ENCODE data around the gene RBFA.

- TF ChIP-seq POLR2A (IDR thresholded peaks at IDR 0.05) (no peak), POLR2AphosphoS5 (IDR thresholded peaks at IDR 0.05) (no peak)
- TF ChIP-seq, protein P1, sequence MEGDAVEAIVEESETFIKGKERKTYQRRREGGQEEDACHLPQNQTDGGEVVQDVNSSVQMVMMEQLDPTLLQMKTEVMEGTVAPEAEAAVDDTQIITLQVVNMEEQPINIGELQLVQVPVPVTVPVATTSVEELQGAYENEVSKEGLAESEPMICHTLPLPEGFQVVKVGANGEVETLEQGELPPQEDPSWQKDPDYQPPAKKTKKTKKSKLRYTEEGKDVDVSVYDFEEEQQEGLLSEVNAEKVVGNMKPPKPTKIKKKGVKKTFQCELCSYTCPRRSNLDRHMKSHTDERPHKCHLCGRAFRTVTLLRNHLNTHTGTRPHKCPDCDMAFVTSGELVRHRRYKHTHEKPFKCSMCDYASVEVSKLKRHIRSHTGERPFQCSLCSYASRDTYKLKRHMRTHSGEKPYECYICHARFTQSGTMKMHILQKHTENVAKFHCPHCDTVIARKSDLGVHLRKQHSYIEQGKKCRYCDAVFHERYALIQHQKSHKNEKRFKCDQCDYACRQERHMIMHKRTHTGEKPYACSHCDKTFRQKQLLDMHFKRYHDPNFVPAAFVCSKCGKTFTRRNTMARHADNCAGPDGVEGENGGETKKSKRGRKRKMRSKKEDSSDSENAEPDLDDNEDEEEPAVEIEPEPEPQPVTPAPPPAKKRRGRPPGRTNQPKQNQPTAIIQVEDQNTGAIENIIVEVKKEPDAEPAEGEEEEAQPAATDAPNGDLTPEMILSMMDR (IDR thresholded peaks at IDR 0.05) = no peak
These were observed 7.2 kb downstream of the RBFA start for GRCh38 chr18:80041424-80041823.
